Measurements from ENCODE around the gene CDH4.
"Not testable (repeated sequence)": the region's sequence is repeated elsewhere in the genome, so short reads cannot be mapped to it uniquely, and the experiment has no call there.

CDH4 gene

DNA sequence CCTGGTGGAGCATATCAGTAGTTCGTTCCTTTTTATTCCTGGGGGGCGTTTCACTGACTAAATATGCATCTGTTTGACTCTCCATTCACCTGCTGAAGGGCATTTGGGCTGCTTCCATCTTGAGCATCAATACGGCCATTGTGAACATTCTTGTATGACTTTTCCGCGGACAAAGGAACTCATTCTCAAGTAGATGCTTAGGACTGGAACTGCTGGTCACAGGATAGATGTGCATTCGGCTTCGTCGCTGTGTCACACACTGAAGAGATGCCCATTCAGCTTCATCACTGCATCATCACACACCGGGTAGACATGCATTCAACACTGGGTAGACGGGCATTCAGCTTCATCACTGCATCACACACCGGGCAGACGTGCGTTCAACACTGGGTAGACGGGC lies 718.3 kb downstream of the CDH4 start:
- TF ChIP-seq, protein P1, sequence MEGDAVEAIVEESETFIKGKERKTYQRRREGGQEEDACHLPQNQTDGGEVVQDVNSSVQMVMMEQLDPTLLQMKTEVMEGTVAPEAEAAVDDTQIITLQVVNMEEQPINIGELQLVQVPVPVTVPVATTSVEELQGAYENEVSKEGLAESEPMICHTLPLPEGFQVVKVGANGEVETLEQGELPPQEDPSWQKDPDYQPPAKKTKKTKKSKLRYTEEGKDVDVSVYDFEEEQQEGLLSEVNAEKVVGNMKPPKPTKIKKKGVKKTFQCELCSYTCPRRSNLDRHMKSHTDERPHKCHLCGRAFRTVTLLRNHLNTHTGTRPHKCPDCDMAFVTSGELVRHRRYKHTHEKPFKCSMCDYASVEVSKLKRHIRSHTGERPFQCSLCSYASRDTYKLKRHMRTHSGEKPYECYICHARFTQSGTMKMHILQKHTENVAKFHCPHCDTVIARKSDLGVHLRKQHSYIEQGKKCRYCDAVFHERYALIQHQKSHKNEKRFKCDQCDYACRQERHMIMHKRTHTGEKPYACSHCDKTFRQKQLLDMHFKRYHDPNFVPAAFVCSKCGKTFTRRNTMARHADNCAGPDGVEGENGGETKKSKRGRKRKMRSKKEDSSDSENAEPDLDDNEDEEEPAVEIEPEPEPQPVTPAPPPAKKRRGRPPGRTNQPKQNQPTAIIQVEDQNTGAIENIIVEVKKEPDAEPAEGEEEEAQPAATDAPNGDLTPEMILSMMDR (conservative IDR thresholded peaks at IDR 0.05; ENCODE audit: low read depth, low read length), result no peak
- H3K4me3 ChIP-seq (ENCODE audit: low read length), result no peak overlapping the region
- DNase-seq (ENCODE audit: low read depth), result no peak

- H3K4me3 ChIP-seq (ENCODE audit: low read length); DNase-seq (ENCODE audit: low read depth): not testable (repeated sequence)
Observed at GRCh38 chr20:61971595-61971994, 719.5 kb downstream of the CDH4 start.

GRCh38 chr20:61972636-61973508 lies 720.8 kb downstream of the CDH4 start:
- DNase-seq (ENCODE audit: low read depth), result no peak
- no peak overlapping the region for H3K4me3 ChIP-seq (ENCODE audit: low read length)
- TF ChIP-seq, protein P1 (conservative IDR thresholded peaks at IDR 0.05; ENCODE audit: low read depth, low read length), result no peak

- H3K4me3 ChIP-seq (ENCODE audit: low read length), result no peak overlapping the region
- TF ChIP-seq, protein P1 (conservative IDR thresholded peaks at IDR 0.05; ENCODE audit: low read depth, low read length), result no peak
- DNase-seq (ENCODE audit: low read depth), result no peak
Observed at GRCh38 chr20:61973515-61974356, 721.7 kb downstream of the CDH4 start.

DNA sequence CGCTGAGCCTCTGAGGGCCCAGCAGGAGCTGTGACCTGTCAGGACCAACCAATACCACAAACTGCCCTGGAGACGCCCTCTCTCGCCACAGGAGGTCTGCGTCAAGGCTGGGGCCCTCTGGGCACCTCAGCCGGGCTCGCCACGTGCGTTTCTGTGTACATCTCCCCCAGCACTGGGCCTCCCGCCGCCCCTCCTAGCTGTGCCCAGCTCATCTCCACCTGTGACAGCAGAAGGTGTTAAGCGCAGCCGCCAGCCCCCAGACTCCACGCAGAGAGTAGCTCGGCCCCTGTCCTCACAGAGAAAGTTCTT lies 722.2 kb downstream of the CDH4 start:
- no peak overlapping the region for H3K4me3 ChIP-seq (ENCODE audit: low read length)
- TF ChIP-seq, protein P1 (conservative IDR thresholded peaks at IDR 0.05; ENCODE audit: low read depth, low read length), result no peak
- no peak for DNase-seq (ENCODE audit: low read depth)

- TF ChIP-seq, protein P1 (conservative IDR thresholded peaks at IDR 0.05; ENCODE audit: low read depth, low read length), result no peak
- no peak for DNase-seq (ENCODE audit: low read depth)
- no peak overlapping the region for H3K4me3 ChIP-seq (ENCODE audit: low read length)
Observed at GRCh38 chr20:61975407-61976129, 723.5 kb downstream of the CDH4 start.

DNA sequence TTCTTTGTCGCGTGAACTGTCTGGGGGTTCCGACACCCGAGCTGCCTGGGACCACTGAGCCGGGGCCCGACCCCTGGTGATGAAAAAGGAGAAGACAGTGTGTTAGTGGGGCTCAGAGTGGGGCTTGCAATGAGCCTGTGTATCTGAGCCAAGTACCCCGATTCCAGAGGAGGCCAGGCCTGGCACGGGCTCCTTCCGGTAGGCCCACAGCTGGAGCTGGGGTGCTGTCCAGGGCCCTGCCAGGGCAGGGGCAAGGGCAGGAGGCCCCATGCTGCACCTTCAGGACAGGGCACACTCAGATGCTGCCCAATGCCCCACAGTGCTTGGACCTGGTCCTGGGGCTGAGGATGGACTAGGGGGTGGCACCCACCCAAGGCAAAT lies 724.2 kb downstream of the CDH4 start:
- TF ChIP-seq, protein P1 (conservative IDR thresholded peaks at IDR 0.05; ENCODE audit: low read depth, low read length), result no peak
- H3K4me3 ChIP-seq (ENCODE audit: low read length), result no peak overlapping the region
- no peak for DNase-seq (ENCODE audit: low read depth)
